ENCODE results near the gene ACE.

DNA sequence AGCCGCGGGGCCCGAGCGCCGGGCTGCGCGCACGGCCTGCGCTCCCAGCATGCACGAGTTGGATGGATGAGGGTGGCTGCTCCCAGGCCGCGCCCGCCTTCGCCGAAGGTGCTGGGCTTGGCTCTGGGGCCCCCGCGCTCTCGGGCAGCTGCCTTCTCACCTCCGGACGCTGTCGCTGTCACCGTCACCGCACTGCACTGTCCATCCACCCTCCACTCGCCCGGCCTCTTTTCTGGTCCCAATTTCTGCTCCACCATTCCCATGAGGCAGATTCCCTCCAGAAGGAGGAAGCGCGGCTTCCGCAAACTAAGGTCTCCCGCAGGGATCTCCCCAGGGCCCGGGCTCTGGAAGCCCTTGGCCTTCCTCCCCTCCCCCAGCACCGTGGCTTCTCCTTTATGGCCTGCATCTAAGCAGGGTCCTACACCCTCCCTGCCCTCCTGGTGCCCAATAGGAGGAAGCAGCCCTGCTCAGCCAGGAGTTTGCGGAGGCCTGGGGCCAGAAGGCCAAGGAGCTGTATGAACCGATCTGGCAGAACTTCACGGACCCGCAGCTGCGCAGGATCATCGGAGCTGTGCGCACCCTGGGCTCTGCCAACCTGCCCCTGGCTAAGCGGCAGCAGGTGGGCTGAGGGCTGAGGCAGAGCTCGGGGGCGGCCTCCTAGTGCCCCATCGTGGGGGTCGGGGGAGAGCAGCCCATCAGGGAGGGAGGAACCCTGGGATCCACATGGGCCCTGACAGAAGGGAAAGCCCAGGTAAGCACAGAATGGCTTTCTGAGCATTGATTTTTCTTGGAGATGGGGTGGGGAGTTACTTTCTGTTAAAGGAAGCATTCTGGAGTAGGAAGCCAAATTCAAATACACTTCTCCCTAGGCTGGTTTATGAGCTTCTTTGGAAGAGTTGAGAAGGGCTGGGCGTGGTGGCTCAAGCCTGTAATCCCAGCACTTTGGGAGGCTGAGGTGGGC is 899 bp downstream of the ACE start:
- TF ChIP-seq, protein P1, sequence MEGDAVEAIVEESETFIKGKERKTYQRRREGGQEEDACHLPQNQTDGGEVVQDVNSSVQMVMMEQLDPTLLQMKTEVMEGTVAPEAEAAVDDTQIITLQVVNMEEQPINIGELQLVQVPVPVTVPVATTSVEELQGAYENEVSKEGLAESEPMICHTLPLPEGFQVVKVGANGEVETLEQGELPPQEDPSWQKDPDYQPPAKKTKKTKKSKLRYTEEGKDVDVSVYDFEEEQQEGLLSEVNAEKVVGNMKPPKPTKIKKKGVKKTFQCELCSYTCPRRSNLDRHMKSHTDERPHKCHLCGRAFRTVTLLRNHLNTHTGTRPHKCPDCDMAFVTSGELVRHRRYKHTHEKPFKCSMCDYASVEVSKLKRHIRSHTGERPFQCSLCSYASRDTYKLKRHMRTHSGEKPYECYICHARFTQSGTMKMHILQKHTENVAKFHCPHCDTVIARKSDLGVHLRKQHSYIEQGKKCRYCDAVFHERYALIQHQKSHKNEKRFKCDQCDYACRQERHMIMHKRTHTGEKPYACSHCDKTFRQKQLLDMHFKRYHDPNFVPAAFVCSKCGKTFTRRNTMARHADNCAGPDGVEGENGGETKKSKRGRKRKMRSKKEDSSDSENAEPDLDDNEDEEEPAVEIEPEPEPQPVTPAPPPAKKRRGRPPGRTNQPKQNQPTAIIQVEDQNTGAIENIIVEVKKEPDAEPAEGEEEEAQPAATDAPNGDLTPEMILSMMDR (IDR thresholded peaks at IDR 0.05): no peak
- TF ChIP-seq POLR2A (IDR thresholded peaks at IDR 0.05): no peak
